GM06990 (cell line): ENCODE data around the gene ZFP3.
A peak's percentile ranks its signal among the peaks of the same experiment; 100 is the strongest.
"Not testable (repeated sequence)": the region's sequence is repeated elsewhere in the genome, so short reads cannot be mapped to it uniquely, and the experiment has no call there.

ENCODE experiments used
- DNase-seq: peaks from one replicate; pipeline ENCODE4 v3.0.0-alpha.2; 2011; ENCODE audit not compliant: insufficient read length; ENCODE audit errors: extremely low read depth
- H3K27me3 ChIP-seq: replicated peaks from 2 replicates; pipeline ENCODE4 v1.6.0; 2011; ENCODE audit warnings: low read length; ENCODE audit not compliant: control insufficient read depth, insufficient read depth
- H3K36me3 ChIP-seq: 2 replicates; pipeline ENCODE4 v1.5.1; 2011; ENCODE audit warnings: low read length; ENCODE audit not compliant: control insufficient read depth, insufficient read depth
- H3K4me3 ChIP-seq: replicated peaks from 2 replicates; pipeline ENCODE4 v1.5.1; 2011; ENCODE audit warnings: low read depth, mild to moderate bottlenecking, control low read depth, low read length
- CTCF ChIP-seq: IDR thresholded peaks from 2 replicates; pipeline ENCODE4 v1.5.1; 2011; ENCODE audit warnings: low read length, control low read depth, mild to moderate bottlenecking, inconsistent platforms; ENCODE audit not compliant: insufficient read depth, poor library complexity, severe bottlenecking

ZFP3 gene

GRCh38 chr17:5111402-5112204 lies 33.3 kb downstream of the ZFP3 start, which contains the start of gene ZNF232:
Gene ZNF232, minus strand, starts transcription at chr17:5111878. Its CDS starts 56 bp downstream, at chr17:5111822.
- Histone ChIP-seq H3K27me3 (no peaks in the 10 kb centered on the region), H3K4me3 (peak within 1 kb of the TSS; percentile 96), H3K36me3 (peaks cover 8% of the 10 kb centered on the region)
- DNase-seq = peak; percentile 96
- TF ChIP-seq CTCF = peak; percentile 2

GRCh38 chr17:5115673-5116651 lies 37.7 kb downstream of the ZFP3 start, which contains the start of gene USP6:
Gene USP6, plus strand, starts transcription at chr17:5116032. Its CDS starts 14,336 bp downstream, at chr17:5130368.
- DNase-seq = peak; percentile 11
- no peak for TF ChIP-seq CTCF
- H3K36me3 ChIP-seq = no peaks in the 10 kb centered on the region; the same call in 1 of the 2 replicates
- H3K27me3 ChIP-seq = no peaks in the 10 kb centered on the region
- no peak within 1 kb of the TSS for H3K4me3 ChIP-seq

GRCh38 chr17:5118219-5118618 lies 40.0 kb downstream of the ZFP3 start:
- Histone ChIP-seq H3K4me3 (no peak overlapping the region), H3K27me3 (no peaks in the 10 kb centered on the region), H3K36me3 (no peaks in the 10 kb centered on the region; the same call in 1 of the 2 replicates)
- no peak for TF ChIP-seq CTCF
- DNase-seq = no peak

GRCh38 chr17:5120036-5120435 lies 41.8 kb downstream of the ZFP3 start:
- Histone ChIP-seq H3K36me3 (no peaks in the 10 kb centered on the region), H3K27me3 (no peaks in the 10 kb centered on the region; the same call in 1 of the 2 replicates), H3K4me3 (no peak overlapping the region)
- no peak for TF ChIP-seq CTCF
- no peak for DNase-seq

GRCh38 chr17:5120436-5121185 lies 42.3 kb downstream of the ZFP3 start:
- H3K27me3 ChIP-seq, H3K4me3 ChIP-seq, H3K36me3 ChIP-seq, DNase-seq: not testable (repeated sequence)
